Sigmoid colon (tissue), 7 donors: Measurements from ENCODE around the gene CLDN12. TPM values are rescaled to one million over a fixed set of nuclear protein-coding genes. Genes with fewer than 3 reads are reported as not detected.

ENCODE experiments used
- DNase-seq: peaks from one replicate; pipeline ENCODE4 v3.0.0-alpha.2; 2019
- H3K27ac ChIP-seq, 4 donors: fragments of 200-600 bp; sonication (generic); one replicate each; pipeline ENCODE4 v1.5.1; 2016 to 2019; ENCODE audit warnings: mild to moderate bottlenecking in 1 of 4
- H3K27me3 ChIP-seq, 3 donors: fragments of 200-600 bp; sonication (generic); one replicate each; pipeline ENCODE4 v1.5.1; 2019; ENCODE audit warnings: mild to moderate bottlenecking in 1 of 3
- H3K36me3 ChIP-seq, 4 donors: fragments of 200-600 bp; sonication (generic); one replicate each; pipeline ENCODE4 v1.5.1; 2016 to 2019
- H3K4me1 ChIP-seq, 4 donors: fragments of 200-600 bp; sonication (generic); one replicate each; pipeline ENCODE4 v1.5.1; 2017 to 2019
- H3K4me3 ChIP-seq, 4 donors: fragments of 200-600 bp; sonication (generic); one replicate each; pipeline ENCODE4 v1.5.1; 2017 to 2019; ENCODE audit warnings: mild to moderate bottlenecking in 2 of 4, moderate library complexity in 1 of 4
- H3K9me3 ChIP-seq, 4 donors: fragments of 200-600 bp in 3 of 4; sonication (generic) in 3 of 4; one replicate each; pipeline versions ENCODE4 v1.5.1 to v1.6.1; 2013 to 2019
- CTCF ChIP-seq, 4 experiments: fragments of 450-650 bp in 3 of 4; fragments of 200-600 bp in 1 of 4; IDR thresholded peaks; one replicate each; pipeline ENCODE4 v1.5.1; 2016 to 2019; ENCODE audit warnings: antibody characterized with exemption in 4 of 4, mild to moderate bottlenecking in 3 of 4, moderate library complexity in 2 of 4
- EP300 ChIP-seq, 4 donors: sonication (generic); formaldehyde crosslinking; IDR thresholded peaks; one replicate each; pipeline ENCODE4 v1.6.1; 2017; ENCODE audit warnings: antibody characterized with exemption in 4 of 4
- POLR2A ChIP-seq, 2 donors: fragments of 450-650 bp; IDR thresholded peaks; one replicate each; pipeline ENCODE4 v1.6.1; 2016; ENCODE audit warnings: antibody characterized with exemption in 2 of 2, mild to moderate bottlenecking in 2 of 2, moderate library complexity in 2 of 2
- POLR2AphosphoS5 ChIP-seq, 4 donors: sonication (generic); formaldehyde crosslinking; IDR thresholded peaks; one replicate each; pipeline ENCODE4 v1.6.1; 2017; ENCODE audit warnings: antibody characterized with exemption in 4 of 4
- WGBS, 2 donors: extraction: QIAGEN DNeasy Blood & Tissue Kit; methylation state at CpG; one replicate each; pipeline ENCODE4 v1.1.7; 2013; 5-methylcytosine and 5-hydroxymethylcytosine counted together
- intact Hi-C: fragments of 100-400 bp; cut with DNase I; formaldehyde crosslinking; loops from one replicate; pipeline ENCODE4 v1.15.1; 2023
- polyA plus RNA-seq, 3 donors: library from polyadenylated mRNA; stranded (reverse); fragments of 200-250 nt; gene quantifications; one replicate each; pipeline ENCODE4 v1.2.3, GENCODE V29; 2013
- total RNA-seq, 4 donors: library from RNA; depleted of rRNA; stranded (reverse); fragments of >200 nt; gene quantifications; one replicate each; pipeline ENCODE4 v1.1.0, GENCODE V29; 2016
- donor health status: healthy with polysubstance abuse.
- donor health status: Bipolar disorder and iron deficiency.
- donor health status: healthy.

The CLDN12 gene
- total and polyA plus RNA-seq, 7 donors, result 4.6 to 33.9 (median 22.3) TPM

- whole genome bisulfite sequencing, 2 donors, result 91 to 93% methylated on average over 2 of the region's 2 CpGs
- H3K27ac ChIP-seq, result no peak overlapping the region
- no peaks in the 10 kb centered on the region for H3K4me1 ChIP-seq
- DNase-seq, result no peak
- peaks cover 0 to 43% (median 10%) of the 10 kb centered on the region in 4 donors for H3K36me3 ChIP-seq
- H3K27me3 ChIP-seq, result no peaks in the 10 kb centered on the region
- TF ChIP-seq EP300 (IDR thresholded peaks at IDR 0.05) (no peak), CTCF (IDR thresholded peaks at IDR 0.05) (no peak), POLR2AphosphoS5 (IDR thresholded peaks at IDR 0.05) (no peak), POLR2A (IDR thresholded peaks at IDR 0.05) (no peak)
- no peak overlapping the region for H3K4me3 ChIP-seq
- intact Hi-C loops, result no loop called here
- H3K9me3 ChIP-seq, result no peaks in the 10 kb centered on the region
Observed at GRCh38 chr7:90387470-90388240, 15.6 kb upstream of the CLDN12 start.

DNA sequence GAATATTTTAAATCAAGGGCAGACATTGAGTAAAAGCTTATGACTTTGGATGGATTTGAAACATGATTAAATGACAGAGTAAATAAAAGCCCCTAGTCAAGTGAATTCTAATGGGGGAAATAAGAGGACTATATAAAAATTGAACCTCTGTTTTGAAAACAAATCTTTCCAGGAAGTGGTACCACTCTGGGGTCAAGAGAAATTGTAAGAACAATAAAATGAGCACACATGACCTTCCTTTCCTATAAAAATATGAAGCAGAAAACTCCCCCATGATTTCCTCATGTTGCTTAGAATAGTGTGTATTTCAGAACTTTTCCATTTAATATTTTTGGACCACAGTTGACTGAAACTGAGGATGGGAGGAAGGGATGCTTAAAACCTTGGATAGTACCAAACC, 12.3 kb upstream of the CLDN12 start:
- Histone ChIP-seq H3K9me3 (no peaks in the 10 kb centered on the region), H3K36me3 (peaks cover 0 to 10% (median under 1%) of the 10 kb centered on the region in 4 donors), H3K27ac (no peak overlapping the region), H3K27me3 (no peaks in the 10 kb centered on the region), H3K4me3 (no peak overlapping the region), H3K4me1 (no peaks in the 10 kb centered on the region)
- no peak for DNase-seq
- no peak for TF ChIP-seq EP300 (IDR thresholded peaks at IDR 0.05)
- no peak for TF ChIP-seq CTCF (IDR thresholded peaks at IDR 0.05)
- no peak for TF ChIP-seq POLR2A (IDR thresholded peaks at IDR 0.05)
- TF ChIP-seq POLR2AphosphoS5 (IDR thresholded peaks at IDR 0.05), result no peak
- intact Hi-C loops, result no loop called here

DNA sequence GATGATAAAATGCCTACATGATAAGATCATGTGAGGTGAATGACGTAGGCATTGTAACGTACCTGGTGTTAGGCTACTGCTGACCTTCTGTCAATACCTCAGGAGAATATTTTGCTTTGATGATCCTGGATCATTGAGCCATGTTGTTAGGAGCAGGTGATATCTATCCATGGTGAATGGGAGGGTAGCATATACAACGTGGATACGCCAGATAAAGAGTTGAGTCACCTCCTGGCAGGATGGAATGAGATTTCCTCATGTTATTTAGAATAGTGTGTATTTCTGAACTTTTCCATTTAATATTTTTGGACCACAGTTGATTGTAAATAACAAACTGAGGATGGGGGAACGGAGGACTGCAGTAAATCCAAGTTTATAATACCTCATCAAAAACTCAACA, 11.8 kb upstream of the CLDN12 start:
- H3K9me3 ChIP-seq, result no peaks in the 10 kb centered on the region
- no peaks in the 10 kb centered on the region for H3K27me3 ChIP-seq
- H3K4me1 ChIP-seq, result no peaks in the 10 kb centered on the region
- no peak for TF ChIP-seq CTCF (IDR thresholded peaks at IDR 0.05)
- intact Hi-C loops, result no loop called here
- DNase-seq, result no peak
- no peak overlapping the region for H3K27ac ChIP-seq
- WGBS, 2 donors, result 85 to 92% methylated on average over 5 of the region's 5 CpGs
- peaks cover 0 to 5% (median 0%) of the 10 kb centered on the region in 4 donors for H3K36me3 ChIP-seq
- H3K4me3 ChIP-seq, result no peak overlapping the region

DNA sequence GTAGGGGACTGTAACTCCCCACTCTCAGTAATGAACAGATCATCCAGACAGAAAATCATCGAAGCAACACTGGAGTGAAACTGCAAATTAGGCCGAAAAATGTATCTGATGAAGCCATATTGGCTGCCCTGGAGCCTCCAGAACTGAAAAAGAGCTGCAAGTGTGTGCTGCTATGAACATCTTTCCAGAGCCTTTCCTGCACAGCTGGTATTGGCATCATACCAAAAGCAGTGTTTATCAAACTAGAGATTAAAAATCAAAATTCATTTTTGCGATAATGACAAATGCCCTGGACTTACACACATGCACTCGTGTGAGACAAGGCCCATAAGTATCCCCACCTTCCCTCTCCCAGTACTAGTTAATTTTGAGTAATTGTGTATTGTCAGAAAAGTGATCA, 6.8 kb upstream of the CLDN12 start:
- intact Hi-C loops, result no loop called here
- TF ChIP-seq POLR2AphosphoS5 (IDR thresholded peaks at IDR 0.05) (no peak), EP300 (IDR thresholded peaks at IDR 0.05) (no peak), POLR2A (IDR thresholded peaks at IDR 0.05) (no peak), CTCF (IDR thresholded peaks at IDR 0.05) (no peak)
- no peak overlapping the region for H3K27ac ChIP-seq
- 92 to 93% methylated on average over 4 of the region's 4 CpGs for WGBS, 2 donors
- no peaks in the 10 kb centered on the region for H3K36me3 ChIP-seq
- H3K4me1 ChIP-seq, result no peaks in the 10 kb centered on the region
- H3K9me3 ChIP-seq, result no peaks in the 10 kb centered on the region
- H3K4me3 ChIP-seq, result no peak overlapping the region
- H3K27me3 ChIP-seq, result no peaks in the 10 kb centered on the region
- no peak for DNase-seq

DNA sequence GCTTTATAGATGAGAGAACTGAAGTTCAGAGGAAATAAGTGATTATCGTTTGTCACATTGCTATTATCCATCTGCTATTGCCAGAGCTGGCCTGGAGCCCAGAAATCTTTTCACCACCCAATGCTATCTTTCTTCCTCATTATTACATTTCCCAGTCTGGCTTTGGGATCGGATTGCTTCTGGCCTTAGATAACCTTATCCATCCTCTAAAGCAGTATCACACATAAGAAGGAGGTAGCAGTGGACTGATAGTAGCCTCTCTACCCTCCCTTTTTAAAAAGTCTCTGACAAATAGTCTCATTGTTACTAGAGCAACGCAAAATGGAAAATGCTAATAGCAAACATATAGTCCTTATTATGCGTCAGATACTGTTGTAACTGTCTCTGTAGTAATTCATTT, 1.3 kb upstream of the CLDN12 start:
- H3K36me3 ChIP-seq, result peaks cover 0 to 19% (median 0%) of the 10 kb centered on the region in 4 donors
- 13 to 50% methylated on average over 4 of the region's 4 CpGs for WGBS, 2 donors
- H3K27me3 ChIP-seq, result no peaks in the 10 kb centered on the region
- peaks cover 0 to 15% (median 6%) of the 10 kb centered on the region in 4 donors for H3K4me1 ChIP-seq
- DNase-seq, result no peak
- no peaks in the 10 kb centered on the region for H3K9me3 ChIP-seq
- intact Hi-C loops, result loop anchor here (2.0 kb wide), 1 partner anchor 55 kb away; the partner anchor contains the start of gene GTPBP10
- H3K4me3 ChIP-seq, result no peak overlapping the region
- no peak for TF ChIP-seq POLR2AphosphoS5 (IDR thresholded peaks at IDR 0.05)
- no peak for TF ChIP-seq POLR2A (IDR thresholded peaks at IDR 0.05)
- no peak for TF ChIP-seq EP300 (IDR thresholded peaks at IDR 0.05)
- TF ChIP-seq CTCF (IDR thresholded peaks at IDR 0.05), result no peak
- no peak overlapping the region for H3K27ac ChIP-seq
